Right atrium auricular region (tissue), 2 donors: ENCODE data around the gene CSK. TPM values are rescaled to one million over a fixed set of nuclear protein-coding genes. Genes with fewer than 3 reads are reported as not detected.

Experiments
- DNase-seq: peaks from one replicate; pipeline ENCODE4 v3.0.0-alpha.2; 2019; ENCODE audit warnings: low spot score
- H3K27ac ChIP-seq, 2 donors: fragments of 200-600 bp; sonication (generic); 1 replicate in 1 of 2; 2 replicates in 1 of 2; pipeline ENCODE4 v1.5.1; 2016 to 2019
- H3K27me3 ChIP-seq, 2 donors: fragments of 200-600 bp; sonication (generic); one replicate each; pipeline versions ENCODE4 v1.5.1 to v1.6.0; 2017 to 2019
- H3K36me3 ChIP-seq: fragments of 200-600 bp; sonication (generic); one replicate; pipeline ENCODE4 v1.5.1; 2016
- H3K4me1 ChIP-seq, 2 donors: fragments of 200-600 bp; sonication (generic); one replicate each; pipeline versions ENCODE4 v1.5.1 to v1.6.0; 2017 to 2019
- H3K4me3 ChIP-seq, 2 donors: fragments of 200-600 bp; sonication (generic); 1 replicate in 1 of 2; 2 replicates in 1 of 2; pipeline ENCODE4 v1.5.1; 2017 to 2019; ENCODE audit warnings: mild to moderate bottlenecking in 1 of 2, moderate library complexity in 1 of 2
- H3K9me3 ChIP-seq, 2 donors: fragments of 200-600 bp; sonication (generic); one replicate each; pipeline ENCODE4 v1.5.1; 2019
- total RNA-seq, 2 donors: library from RNA; depleted of rRNA; stranded (reverse); fragments of >200 nt; gene quantifications; one replicate each; pipeline ENCODE4 v1.1.0, GENCODE V29; 2016
- TF ChIP-seq, protein P1 (sequence below), 2 donors: fragments of 200-600 bp; sonication (generic); IDR thresholded peaks; one replicate each; pipeline ENCODE4 v1.5.1; 2019; ENCODE audit warnings: antibody characterized with exemption in 2 of 2

Gene CSK
- total RNA-seq, 2 donors from 2014 or later: 25.6 to 26.8 TPM

DNA sequence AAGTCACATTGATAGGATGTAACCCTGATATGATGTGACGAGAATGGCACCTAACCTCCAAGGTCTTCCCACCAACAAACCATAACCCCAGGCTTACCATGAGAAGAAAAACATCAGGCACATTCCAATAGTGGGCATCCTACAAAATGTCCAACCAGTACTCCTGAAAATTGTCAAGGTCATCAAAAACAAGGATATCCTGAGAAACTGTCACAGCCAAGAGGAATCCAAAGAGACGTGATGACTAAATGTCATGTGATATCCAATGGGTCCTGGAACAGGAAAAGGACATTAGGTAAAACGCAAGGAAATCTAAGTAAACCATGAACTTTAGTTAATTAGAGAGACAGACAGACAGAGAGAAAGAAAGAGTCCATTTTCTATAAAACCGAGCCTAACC is 35.5 kb upstream of the CSK start:
- Histone ChIP-seq H3K36me3 (no peaks in the 10 kb centered on the region), H3K9me3 (peaks cover 0 to 6% of the 10 kb centered on the region in 2 donors), H3K4me1 (no peaks in the 10 kb centered on the region), H3K27me3 (no peaks in the 10 kb centered on the region), H3K27ac (no peak overlapping the region), H3K4me3 (no peak overlapping the region)
- no peak for DNase-seq
- TF ChIP-seq, protein P1, sequence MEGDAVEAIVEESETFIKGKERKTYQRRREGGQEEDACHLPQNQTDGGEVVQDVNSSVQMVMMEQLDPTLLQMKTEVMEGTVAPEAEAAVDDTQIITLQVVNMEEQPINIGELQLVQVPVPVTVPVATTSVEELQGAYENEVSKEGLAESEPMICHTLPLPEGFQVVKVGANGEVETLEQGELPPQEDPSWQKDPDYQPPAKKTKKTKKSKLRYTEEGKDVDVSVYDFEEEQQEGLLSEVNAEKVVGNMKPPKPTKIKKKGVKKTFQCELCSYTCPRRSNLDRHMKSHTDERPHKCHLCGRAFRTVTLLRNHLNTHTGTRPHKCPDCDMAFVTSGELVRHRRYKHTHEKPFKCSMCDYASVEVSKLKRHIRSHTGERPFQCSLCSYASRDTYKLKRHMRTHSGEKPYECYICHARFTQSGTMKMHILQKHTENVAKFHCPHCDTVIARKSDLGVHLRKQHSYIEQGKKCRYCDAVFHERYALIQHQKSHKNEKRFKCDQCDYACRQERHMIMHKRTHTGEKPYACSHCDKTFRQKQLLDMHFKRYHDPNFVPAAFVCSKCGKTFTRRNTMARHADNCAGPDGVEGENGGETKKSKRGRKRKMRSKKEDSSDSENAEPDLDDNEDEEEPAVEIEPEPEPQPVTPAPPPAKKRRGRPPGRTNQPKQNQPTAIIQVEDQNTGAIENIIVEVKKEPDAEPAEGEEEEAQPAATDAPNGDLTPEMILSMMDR (IDR thresholded peaks at IDR 0.05): no peak

DNA sequence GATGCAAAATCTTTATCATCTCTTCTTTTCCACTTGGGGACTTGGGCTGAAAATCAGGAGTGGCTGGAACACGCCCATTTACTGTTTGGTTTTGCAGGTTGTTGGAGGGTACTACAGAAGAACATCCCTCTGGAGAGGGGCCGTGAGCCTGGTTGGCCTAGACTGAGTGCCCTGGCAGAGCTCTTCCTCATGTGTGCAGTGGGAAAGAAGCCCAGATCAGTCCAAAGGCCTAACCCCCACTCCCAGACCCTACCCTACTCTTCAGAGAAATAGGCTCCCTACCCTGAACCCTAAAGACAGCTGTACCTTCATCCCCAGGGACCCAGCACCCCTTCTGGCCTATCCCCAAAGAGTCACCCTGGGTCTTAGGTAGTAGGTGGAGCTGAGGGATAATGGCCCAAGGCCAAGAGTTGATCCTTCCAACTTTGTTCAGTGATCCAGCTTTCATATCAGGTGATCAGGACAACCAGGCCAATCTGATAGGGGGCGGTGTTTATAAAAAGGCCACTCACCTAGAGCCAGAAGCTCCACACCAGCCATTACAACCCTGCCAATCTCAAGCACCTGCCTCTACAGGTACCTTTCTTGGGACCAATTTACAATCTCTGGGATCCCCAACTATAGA is 33.4 kb upstream of the CSK start, which contains the start of gene CYP1A2:
TSS of gene CYP1A2 (plus strand) at position 524 of the 625 bp plus-strand sequence. CDS start 894 bp downstream, outside the sequence.
- H3K27me3 ChIP-seq: no peaks in the 10 kb centered on the region
- H3K36me3 ChIP-seq: no peaks in the 10 kb centered on the region
- H3K4me3 ChIP-seq: no peak within 1 kb of the TSS
- H3K4me1 ChIP-seq: no peaks in the 10 kb centered on the region
- TF ChIP-seq, protein P1 (IDR thresholded peaks at IDR 0.05): no peak
- H3K9me3 ChIP-seq: no peaks in the 10 kb centered on the region
- no peak for DNase-seq
- H3K27ac ChIP-seq: no peak within 1 kb of the TSS

DNA sequence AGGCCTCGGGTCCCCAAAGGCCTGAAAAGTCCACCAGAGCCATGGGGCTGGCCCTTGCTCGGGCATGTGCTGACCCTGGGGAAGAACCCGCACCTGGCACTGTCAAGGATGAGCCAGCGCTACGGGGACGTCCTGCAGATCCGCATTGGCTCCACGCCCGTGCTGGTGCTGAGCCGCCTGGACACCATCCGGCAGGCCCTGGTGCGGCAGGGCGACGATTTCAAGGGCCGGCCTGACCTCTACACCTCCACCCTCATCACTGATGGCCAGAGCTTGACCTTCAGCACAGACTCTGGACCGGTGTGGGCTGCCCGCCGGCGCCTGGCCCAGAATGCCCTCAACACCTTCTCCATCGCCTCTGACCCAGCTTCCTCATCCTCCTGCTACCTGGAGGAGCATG is 32.0 kb upstream of the CSK start:
- TF ChIP-seq, protein P1 (IDR thresholded peaks at IDR 0.05): no peak
- H3K9me3 ChIP-seq: no peaks in the 10 kb centered on the region
- no peak overlapping the region for H3K4me3 ChIP-seq
- DNase-seq: no peak
- H3K36me3 ChIP-seq: no peaks in the 10 kb centered on the region
- H3K27ac ChIP-seq: no peak overlapping the region
- no peaks in the 10 kb centered on the region for H3K27me3 ChIP-seq
- H3K4me1 ChIP-seq: no peaks in the 10 kb centered on the region

DNA sequence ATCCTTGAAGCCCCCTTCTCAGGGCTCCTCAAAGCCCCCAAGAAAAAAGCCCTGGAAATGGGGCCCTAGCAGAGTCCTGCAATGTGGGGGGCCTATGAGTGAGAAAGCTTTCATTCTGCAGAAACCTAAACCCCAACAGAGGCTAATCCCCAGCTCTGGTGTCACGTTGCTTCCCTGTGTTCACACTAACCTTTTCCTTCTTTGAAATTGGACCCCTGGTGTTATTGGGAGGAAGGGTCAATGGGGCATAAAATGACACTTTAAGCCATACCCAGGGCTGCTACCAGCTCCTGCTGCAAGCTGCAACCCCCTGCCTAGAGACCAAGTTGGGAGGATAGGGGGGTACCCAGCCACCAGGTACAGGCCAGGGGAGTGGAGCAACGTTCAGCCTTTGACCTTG is 31.1 kb upstream of the CSK start:
- TF ChIP-seq, protein P1 (IDR thresholded peaks at IDR 0.05): no peak
- Histone ChIP-seq H3K36me3 (no peaks in the 10 kb centered on the region), H3K27me3 (no peaks in the 10 kb centered on the region), H3K4me1 (no peaks in the 10 kb centered on the region), H3K4me3 (no peak overlapping the region), H3K9me3 (no peaks in the 10 kb centered on the region), H3K27ac (no peak overlapping the region)
- no peak for DNase-seq

DNA sequence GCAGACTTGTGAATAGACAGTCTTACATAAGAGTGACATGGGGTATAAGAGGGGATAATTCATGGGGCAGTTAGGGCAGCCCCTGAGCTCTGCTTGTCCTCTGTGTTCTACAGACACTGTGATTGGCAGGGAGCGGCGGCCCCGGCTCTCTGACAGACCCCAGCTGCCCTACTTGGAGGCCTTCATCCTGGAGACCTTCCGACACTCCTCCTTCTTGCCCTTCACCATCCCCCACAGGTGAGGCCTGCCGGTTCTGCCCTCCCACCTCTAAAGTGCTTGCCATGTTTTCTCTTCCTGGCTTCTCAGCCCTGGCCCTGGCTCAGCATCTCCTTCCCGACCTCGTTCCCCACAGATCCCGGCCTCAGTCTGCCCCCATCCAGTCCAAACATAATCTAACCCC is 29.9 kb upstream of the CSK start:
- DNase-seq: no peak
- TF ChIP-seq, protein P1 (IDR thresholded peaks at IDR 0.05): no peak
- H3K4me3 ChIP-seq: no peak overlapping the region
- H3K4me1 ChIP-seq: no peaks in the 10 kb centered on the region
- H3K27ac ChIP-seq: no peak overlapping the region
- H3K9me3 ChIP-seq: no peaks in the 10 kb centered on the region
- no peaks in the 10 kb centered on the region for H3K36me3 ChIP-seq
- no peaks in the 10 kb centered on the region for H3K27me3 ChIP-seq

DNA sequence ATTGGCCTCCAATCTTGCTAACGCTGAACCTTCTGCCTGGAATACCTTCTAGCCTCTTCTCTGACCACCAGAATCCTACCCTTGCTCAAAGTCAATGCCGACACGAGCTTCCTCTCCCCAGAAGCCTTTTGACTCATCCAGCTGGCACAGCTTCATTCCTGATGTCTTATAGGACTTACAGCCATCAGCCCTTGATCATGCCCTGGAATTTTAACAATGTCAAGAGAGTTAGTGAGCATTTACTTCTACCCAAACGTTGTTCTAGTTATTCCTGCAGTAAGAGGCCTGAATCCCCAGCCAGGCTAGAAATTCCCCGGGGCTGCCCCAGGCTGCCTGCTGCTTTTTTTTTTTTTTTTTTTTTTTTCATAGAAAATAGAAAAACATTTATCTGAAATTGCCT is 29.3 kb upstream of the CSK start:
- H3K27me3 ChIP-seq: no peaks in the 10 kb centered on the region
- no peak overlapping the region for H3K4me3 ChIP-seq
- H3K9me3 ChIP-seq: no peaks in the 10 kb centered on the region
- no peaks in the 10 kb centered on the region for H3K4me1 ChIP-seq
- no peaks in the 10 kb centered on the region for H3K36me3 ChIP-seq
- TF ChIP-seq, protein P1 (IDR thresholded peaks at IDR 0.05): no peak
- no peak for DNase-seq
- no peak overlapping the region for H3K27ac ChIP-seq
